MV-4-11 (cell line): ENCODE data around the gene POM121L2.

Experiments
- DNase-seq: peaks from one replicate; lab custom pipeline; 2025; lab: John Stamatoyannopoulos, UW

POM121L2 gene

GRCh38 chr6:27312146-27312949 is at the start of gene POM121L2:
Gene POM121L2 (minus strand): TSS chr6:27312273. CDS start chr6:27312170, 103 bp downstream.
- DNase-seq: peak; percentile 4

DNA sequence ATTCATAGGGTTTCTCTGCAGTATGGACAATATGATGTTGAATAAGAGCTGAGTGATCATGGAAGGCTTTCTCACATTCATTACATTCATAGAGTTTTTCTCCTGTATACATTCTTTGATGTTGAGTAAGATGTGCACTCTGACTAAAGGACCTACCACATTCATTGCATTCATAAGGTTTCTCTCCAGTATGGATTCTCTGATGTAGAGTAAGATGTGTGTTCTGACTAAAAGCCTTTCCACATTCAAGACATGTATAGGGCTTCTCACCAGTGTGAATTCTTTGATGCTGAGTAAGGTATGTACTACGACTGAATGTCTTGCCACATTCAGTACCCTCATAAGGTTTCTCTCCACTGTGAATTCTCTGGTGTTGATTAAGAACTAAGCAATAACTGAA is 47.2 kb upstream of the POM121L2 start:
- no peak for DNase-seq

DNA sequence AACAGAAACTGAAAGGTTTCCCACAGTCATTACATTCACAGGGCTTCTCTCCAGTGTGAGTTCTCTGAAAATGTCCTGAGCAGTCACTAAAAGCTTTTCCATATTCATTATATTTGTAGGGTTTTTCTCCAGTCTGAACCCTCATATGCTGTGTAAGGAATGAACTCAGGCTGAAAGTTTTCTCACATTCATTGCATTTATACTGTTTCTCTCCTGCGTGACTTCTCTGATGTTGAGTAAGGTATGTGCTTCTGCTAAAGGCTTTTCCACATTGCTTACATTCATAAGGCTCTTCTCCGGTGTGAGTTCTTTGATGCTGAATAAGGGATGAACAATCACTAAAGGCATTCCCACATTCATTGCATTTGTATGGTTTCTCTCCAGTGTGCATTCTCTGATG is 46.7 kb upstream of the POM121L2 start:
- DNase-seq: no peak

DNA sequence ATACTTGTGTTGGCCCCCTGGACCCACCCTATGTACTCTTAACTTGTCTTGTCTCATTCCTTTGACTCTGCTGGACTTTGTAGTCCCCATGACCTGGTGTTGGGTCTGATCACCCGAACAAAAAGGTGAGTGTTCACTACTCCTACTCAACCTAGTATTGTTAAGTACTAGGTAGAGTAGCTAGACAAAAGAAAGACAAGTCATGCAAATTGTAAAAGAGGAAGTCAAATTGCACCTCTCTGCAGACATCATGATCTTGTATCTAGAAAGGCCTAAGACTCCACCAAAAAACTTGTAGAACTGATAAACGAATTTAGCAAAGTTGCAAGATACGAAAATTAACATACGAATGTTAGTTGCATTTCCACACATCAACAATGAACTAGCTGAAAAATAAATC is 40.8 kb upstream of the POM121L2 start:
- DNase-seq: no peak

GRCh38 chr6:27334141-27334540 is 22.1 kb upstream of the POM121L2 start:
- no peak for DNase-seq

DNA sequence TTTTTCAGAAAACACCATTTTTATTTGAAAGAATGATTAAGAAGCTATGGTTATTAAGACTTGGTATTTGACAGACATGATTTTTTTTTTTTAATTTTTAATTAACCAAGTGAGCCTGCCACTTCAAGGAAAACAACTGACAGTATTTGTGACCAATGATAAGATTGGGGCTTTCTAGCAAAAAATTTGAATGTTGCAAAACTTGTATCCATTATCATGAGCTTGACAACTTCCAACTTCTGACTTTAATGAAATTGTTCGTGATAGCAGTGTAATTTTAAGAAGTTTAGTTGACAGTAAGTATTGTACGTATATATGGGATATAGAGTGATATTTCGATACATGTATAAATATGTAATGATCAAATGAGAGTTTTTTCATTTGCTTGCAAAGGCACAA is 21.6 kb upstream of the POM121L2 start:
- DNase-seq: no peak

DNA sequence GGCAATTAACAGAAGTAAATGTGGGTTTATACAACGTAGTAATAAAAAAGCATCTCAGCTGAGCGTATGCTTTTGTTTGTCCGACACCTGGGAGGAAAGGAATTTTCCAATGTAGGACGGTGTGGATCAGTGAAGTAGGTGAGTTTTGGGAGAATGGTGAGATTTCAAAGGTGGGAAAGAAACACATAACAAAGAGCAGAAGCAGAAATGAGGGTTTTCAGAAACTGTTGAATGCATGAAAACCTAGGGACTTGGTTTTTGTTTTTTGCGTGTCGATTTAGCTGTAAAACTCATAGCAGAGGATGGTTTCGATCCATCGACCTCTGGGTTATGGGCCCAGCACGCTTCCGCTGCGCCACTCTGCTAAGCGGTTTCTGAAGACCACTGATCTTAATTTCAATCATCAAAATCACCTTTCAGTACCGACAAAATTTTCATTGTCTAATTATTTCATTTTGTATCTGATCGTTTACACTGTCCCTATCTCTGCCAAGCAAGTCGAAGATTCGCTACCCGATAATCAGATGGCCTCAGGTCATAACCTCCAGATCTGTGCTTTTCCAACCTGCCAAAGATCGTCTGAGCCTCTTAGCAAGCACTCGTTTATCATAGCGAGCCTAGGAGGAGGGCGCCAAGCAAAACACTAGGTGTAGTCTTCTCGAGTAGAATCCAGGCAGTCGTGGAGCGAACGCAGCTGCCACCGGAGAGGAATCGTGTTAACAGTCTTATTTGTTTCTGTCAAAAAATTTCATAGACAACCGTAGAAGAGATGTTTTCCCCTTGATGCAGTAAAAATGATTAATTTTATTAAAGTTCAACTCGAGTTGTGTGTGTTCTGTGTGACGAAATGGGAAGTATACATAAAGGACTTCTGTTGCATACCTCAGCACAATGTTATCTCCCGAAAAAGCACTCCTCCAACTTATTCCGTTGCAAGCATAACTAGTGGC is 20.9 kb upstream of the POM121L2 start:
- no peak for DNase-seq

GRCh38 chr6:27327023-27327738 is 15.1 kb upstream of the POM121L2 start:
- no peak for DNase-seq

DNA sequence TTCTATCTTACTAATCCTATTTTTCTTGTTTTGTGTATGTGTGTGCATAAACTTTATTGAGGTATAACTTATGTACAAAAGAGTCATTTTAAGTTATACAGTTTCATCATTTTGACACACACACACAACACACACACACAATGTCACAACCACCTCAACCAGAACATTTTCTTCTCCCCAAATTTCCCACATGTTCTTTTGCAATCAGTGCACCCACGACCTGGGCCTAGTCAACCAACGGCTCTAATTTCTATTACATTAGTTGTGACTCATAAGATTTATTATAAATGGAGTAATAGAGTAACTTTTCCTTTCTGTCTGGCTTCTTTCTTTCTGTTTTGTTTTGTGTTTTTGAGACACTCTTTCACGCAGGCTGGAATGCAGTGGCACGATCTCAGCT is 9.8 kb upstream of the POM121L2 start:
- DNase-seq: no peak

GRCh38 chr6:27321370-27321769 is 9.3 kb upstream of the POM121L2 start:
- no peak for DNase-seq

GRCh38 chr6:27318973-27319372 is 6.9 kb upstream of the POM121L2 start:
- no peak for DNase-seq

GRCh38 chr6:27314046-27314445 is 2.0 kb upstream of the POM121L2 start:
- DNase-seq: no peak

DNA sequence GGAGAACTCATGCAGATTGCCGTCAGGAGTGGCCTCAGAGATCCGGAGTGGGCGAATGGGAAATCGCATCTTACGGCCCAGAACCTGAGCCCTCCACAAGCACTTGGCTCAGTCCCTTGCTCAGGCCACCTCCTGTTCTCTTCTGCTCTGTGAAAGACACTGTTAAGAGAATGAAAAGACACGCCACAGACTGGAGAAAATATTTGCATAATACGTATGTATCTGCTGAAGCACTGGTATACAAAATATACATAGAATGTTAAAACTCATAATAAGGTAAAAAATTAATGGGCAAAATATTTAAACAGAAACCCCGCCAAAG is 838 bp upstream of the POM121L2 start:
- no peak for DNase-seq

DNA sequence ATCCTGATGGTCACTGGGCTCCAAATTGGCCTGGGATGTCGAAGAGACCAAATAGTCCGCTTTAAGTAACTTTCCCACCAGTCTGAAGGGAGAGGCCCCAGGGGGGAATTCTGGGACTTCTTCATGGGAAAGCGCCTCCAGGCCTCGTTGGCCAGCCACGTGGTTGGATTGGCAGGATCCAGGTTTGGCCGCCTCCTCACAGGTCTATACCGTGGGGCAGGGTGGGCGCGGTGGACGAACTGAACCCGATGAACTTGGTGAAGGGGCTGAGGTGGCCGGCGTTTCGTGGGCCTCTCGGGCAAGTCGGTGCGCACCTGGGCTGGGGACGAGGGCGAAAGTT is 297 bp downstream of the POM121L2 start:
- DNase-seq: no peak

DNA sequence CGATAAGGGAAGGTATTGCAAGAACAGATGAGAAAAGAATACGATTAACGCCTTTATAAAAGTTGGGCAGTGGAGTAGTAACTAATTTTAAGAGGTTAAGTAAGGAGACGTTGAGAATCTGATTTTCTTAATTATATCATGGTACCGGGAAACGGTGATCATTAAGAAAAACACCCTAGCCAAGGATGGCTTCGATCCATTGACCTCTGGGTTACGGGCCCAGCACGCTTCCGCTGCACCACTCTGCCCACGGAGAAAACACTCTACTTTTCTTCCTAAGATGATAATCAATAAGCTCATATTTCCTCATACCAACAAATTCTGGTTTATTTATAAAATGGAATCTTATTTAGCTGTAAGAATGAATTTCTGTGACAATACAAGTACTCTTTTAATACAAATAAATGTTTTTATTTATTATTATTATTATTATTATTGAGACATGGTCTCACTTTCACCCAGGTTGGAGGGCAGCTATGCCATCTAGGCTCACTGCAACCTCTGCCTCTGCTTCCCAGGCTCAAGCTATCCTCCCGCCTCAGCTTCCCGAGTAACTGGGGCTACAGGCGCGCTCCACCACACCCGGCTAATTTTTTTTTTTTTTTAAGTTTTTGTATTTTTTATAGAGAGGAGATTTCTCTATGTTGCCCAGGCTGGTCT is 8.3 kb downstream of the POM121L2 start:
- DNase-seq: no peak

DNA sequence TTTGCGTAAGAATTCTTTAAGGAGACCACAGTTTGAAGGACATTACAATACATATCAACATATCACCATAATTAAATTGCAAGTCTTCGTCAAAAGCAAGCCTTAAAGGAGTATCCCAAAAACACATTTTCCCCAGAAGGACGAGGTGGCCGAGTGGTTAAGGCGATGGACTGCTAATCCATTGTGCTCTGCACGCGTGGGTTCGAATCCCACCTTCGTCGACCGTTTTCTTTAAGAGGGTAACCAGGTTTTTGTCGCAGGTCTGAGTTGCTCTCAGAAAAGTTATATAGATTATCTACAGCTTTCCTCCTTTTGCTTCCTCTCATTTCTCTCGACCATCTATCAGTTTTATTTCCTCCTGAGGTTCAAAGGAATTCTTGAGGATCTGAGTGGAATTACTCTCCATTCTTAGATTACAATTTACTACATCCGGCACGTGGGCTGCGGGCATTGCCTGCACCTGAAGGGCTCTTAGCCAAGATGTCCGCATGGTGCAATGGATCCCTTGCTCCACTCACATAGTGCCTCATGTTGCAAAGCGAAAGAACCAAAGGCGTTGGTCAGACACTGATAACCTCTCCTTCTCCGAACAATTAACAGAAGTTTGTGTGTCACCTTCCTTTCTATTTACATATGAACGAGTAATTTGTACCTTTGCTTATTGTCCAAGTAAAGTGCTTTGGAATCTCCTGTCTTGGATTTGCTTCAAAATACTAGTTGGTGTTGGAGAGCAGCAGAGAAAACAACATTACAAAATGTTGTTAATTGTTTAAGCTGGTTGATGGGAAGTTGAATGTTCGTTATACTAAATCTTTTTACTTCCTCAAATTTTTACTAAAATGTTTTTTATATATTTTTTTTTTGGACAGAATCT is 14.0 kb downstream of the POM121L2 start:
- no peak for DNase-seq

DNA sequence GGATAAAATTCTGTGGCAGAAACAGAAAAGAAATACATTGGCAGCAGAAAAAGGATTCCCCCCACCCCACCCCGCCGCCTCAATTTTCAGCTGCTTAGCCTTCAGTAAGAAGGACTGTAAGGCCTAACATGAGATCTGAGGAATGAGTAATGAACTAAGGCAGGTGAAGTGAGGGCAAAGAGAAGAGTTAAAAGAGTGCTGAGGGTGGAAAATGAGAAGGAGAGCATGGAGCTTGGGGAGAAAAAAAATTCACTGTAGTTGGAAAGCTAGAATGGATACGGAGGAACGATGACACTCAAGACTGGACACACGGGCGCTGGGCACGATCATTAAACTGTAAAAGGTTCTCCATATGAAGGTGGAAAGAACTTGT is 14.6 kb downstream of the POM121L2 start:
- no peak for DNase-seq

- DNase-seq: no peak
Measured at GRCh38 chr6:27296106-27296783, 15.8 kb downstream of the POM121L2 start.

DNA sequence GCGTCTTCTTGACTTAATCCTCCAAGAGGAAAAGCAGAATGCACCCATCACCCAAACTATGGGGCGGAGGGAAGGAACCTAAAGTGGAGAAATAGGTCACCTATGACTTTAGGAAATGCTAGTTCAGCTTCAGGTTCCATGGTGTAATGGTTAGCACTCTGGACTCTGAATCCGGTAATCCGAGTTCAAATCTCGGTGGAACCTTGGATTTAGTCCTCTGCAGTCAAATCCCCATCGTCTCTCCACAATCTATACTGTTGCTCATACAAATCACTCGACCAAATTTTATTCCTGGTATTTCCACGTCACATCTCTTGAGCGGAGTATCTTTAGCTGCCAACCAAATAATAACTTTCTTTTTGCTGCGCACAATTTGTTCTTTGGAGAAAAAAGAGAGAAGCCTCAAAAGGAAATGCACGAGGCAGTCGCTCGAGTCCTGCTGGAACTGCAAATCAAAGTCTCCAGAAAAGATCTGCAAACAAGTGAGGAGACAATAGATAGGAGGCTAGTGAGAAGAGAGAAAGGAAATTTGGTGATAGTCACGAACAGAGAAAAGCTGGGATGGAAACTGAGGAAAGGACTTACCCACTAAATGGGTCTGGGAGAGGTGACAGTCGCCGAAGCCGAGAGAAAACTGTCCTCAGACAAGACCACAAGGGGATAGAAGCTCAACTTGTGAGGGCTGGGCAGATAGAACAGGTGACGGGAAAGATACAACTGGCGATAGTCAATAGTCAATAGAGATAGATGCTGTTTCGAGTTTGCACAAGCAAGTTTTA is 16.6 kb downstream of the POM121L2 start:
- no peak for DNase-seq

DNA sequence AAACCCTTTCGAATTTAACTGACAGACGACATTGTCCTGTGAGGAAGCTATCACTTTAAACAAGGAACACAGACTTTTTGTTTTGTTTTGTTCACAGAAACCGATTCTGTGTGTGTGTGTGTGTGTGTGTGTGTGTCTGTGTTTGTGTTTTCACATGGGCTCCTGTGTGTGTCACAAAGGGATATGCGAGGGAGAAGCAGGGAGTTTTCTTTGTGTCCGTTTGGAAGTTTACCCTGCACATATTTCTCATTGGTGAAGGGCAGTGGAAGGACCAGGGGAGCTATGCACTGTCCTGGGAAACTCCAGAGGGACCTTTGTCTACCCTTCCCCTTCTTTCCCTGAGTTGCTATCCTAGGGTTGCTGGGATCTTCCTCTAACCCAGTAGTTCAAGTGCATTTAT is 17.7 kb downstream of the POM121L2 start:
- DNase-seq: no peak
